A549 treated with Hydrocortisone at 1 μM for 4 hours (cell line): ENCODE data around the gene TK2. TPM values are rescaled to one million over a fixed set of nuclear protein-coding genes. Genes with fewer than 3 reads are reported as not detected.

Experiments used
- total RNA-seq: library from RNA; stranded (reverse); fragments of 200-300 nt; extraction: Qiagen RNA extraction; gene quantifications from 5 replicates; pipeline ENCODE4 v1.2.3, GENCODE V29; 2022

Gene TK2
- 17.6 to 24.7 TPM (median 18.6 TPM) in 5 replicates for total RNA-seq

DNA sequence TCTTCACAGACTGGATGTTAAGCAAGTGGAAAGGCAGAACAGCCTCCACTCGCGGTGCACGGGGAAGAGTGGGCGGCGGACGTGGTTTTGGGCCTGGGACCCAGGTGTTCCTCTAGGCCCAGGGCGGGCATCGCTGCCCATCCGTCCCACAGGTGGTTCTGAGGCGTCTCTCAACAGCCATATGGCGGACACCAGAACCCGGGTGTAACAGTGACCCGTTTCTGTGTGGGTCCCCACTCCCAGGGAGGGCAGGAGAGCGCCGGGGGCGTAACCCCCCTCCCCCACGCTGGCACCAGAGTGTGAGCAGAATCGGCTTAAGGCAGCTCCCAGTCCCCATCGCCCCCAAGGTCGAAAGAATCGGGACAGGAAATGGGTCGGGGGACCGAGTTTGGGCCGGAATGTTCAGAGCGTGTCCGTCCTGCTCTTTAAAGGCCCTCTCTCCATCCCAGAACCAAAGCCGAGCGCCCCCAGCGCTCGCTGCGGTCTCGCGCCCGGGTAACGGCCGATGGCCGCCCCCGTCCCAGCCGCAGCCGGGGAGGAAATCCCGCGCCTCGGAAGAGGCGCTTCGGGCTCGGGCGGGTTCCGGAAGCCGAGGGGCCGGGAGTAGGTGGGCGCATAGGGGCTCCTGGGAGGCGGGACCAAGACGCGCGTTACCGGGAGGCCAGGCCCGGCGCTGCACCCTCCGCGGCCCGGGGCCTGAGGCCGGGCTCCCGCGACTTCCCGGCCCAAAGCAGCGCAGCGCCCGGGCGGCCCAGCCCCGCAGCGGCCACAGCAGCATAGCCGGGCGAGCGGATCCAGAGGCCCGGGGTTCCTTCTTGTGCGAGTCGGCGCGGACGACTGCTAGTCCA, at the start of gene TK2:
Gene TK2 (minus strand): TSS at position 839 of the 848 bp plus-strand sequence. CDS start 61 bp downstream, at position 778.

DNA sequence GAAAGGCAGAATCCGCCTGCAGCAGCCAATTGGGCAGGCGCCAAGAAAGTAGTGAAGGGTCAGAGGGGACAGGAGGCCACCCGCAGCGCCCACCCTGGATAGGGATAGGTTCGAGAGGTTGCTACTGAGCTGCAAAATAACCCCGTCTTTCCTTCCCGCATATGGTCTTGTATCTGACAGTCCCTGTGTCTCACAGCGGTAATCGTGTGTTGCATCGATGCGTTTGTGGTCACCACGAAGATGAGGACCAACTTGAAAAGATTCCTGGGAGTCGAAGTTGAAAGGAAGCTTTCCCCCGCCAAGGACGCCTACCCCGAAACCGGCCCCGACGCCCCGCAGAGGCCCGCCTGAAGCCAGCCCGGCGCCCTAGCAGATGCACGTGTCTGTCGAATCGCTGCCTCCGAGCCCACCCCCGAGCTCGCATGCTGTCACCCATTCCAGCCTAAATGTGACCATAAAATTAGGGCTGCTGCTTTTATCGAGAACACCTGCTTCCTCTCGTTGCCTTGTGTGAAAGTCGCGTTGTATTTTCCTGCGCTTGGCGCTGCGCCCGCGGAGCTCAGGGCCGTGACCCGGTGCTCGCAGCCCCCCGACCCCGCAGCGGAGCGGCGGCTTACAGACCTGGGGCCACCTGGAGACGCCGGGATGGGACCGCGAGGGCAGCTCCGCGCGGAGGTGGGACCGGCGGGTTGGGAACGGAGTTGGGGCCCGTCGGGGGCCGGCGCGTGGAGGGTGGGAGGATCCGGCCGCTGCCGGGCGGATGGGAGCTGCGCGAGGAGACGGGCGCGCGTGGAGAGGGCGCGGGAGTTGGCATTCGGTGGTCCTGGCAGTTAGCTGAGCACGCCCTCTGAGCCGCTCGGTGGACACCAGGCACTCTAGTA, 29.0 kb upstream of the TK2 start, which contains the start of gene CMTM2:
Gene CMTM2 (plus strand): TSS at position 813 of the 881 bp plus-strand sequence. CDS start 145 bp downstream, outside the sequence.

DNA sequence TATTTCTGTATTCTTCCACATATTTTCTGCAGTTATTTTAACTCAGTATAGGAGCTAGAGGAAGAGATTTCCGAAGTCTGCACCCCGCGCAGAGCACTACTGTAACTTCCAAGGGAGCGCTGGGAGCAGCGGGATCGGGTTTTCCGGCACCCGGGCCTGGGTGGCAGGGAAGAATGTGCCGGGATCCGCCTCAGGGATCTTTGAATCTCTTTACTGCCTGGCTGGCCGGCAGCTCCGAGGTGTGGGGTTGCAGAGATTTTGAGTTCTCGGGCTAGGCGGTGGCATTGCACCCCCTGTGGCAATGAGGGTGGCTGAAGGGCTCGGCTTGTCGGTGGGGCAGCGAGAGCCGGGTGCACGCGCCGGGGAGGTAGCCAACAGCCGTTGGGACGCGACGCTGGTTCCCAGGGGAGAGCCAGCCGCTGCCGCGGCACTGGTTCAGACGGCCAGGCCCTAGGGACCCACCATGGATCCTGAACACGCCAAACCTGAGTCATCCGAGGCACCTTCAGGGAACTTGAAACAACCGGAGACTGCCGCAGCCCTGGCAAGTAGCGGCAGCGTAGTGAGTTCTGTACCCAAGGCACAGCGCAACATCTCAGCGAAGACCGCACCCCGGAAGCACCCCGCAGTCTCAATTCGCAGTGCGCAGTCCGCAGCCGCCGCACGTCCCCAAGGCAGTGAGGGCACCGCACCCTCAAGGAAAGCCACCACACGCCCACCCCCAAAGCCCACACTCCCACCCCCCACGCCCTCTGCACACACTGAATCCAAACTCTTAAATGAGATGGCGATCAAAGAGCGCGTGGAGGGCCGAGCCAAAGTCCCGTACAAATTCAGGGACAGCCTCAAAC, 16.4 kb upstream of the TK2 start, which contains the start of gene CMTM1:
Gene CMTM1 (plus strand): TSS at position 389 of the 851 bp plus-strand sequence. CDS start 75 bp downstream, at position 464.

DNA sequence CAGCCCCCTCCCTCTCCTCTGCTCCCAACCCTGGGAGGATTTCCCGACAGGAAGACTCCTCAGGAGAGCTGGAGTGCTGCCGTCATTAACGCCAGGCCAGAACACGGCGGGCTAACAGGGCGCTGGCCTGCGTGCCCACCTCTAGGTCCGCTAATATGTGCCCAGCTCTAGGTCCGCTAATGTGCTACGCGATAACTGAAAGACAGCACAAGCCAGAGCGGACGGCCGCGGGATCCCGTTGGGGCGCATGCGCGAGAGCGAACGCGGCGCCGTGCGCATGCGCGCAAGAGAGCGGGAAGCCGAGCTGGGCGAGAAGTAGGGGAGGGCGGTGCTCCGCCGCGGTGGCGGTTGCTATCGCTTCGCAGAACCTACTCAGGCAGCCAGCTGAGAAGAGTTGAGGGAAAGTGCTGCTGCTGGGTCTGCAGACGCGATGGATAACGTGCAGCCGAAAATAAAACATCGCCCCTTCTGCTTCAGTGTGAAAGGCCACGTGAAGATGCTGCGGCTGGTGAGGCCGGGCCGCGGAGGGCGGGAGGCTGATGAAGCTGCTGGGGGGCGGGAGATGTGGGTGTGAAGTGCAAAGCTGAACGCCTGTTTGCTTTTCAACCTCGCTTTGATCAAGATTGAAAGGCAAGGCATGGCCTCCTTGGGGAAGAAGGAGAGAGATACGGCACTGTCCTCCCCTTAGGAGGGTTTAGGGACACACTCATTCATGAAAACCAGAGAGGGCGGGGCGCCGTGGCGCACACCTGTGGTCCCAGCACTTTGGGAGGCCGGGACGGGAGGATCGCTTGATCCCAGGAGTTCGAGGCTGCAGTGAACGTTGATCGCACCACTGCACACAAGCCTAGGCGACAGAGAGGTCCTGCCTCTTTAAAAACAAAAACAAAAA, 2.6 kb upstream of the TK2 start, which contains the start of gene CKLF:
Gene CKLF (plus strand): TSS at position 291 of the 892 bp plus-strand sequence. CDS start 140 bp downstream, at position 431.

Other genes starting within 250 kb of the TK2 start
- 0.10 to 0.31 TPM (median 0.12 TPM) in 5 replicates for gene CDH5, start 183.4 kb downstream of the TK2 start, total RNA-seq
- 4.3 to 7.4 TPM (median 5.4 TPM) in 5 replicates for gene BEAN1, start 122.8 kb downstream of the TK2 start, total RNA-seq
- gene CKLF, start 2.5 kb upstream of the TK2 start, total RNA-seq = 55.4 to 72.7 TPM (median 64.0 TPM) in 5 replicates
- 0.71 to 1.5 TPM (median 0.96 TPM) in 5 replicates for gene CMTM1, start 16.3 kb upstream of the TK2 start, total RNA-seq
- not detected in 5 replicates for gene CMTM2, start 29.3 kb upstream of the TK2 start, total RNA-seq
- gene CMTM3, start 54.6 kb upstream of the TK2 start, total RNA-seq = 94.0 to 99.9 TPM (median 98.6 TPM) in 5 replicates
- 20.6 to 41.2 TPM (median 34.9 TPM) in 5 replicates for gene CMTM4, start 146.6 kb upstream of the TK2 start, total RNA-seq
- 38.1 to 67.8 TPM (median 49.2 TPM) in 5 replicates for gene DYNC1LI2, start 201.5 kb upstream of the TK2 start, total RNA-seq